ENCODE measurements around the gene DCLK2.

DCLK2 gene

GRCh38 chr4:150205016-150205415, 126.8 kb downstream of the DCLK2 start:
- no peak for DNase-seq (ENCODE audit: low read depth in 1 of 2, low spot score in 1 of 2)

GRCh38 chr4:150206265-150206664, 128.0 kb downstream of the DCLK2 start:
- no peak for DNase-seq (ENCODE audit: low read depth in 1 of 2, low spot score in 1 of 2)

DNA sequence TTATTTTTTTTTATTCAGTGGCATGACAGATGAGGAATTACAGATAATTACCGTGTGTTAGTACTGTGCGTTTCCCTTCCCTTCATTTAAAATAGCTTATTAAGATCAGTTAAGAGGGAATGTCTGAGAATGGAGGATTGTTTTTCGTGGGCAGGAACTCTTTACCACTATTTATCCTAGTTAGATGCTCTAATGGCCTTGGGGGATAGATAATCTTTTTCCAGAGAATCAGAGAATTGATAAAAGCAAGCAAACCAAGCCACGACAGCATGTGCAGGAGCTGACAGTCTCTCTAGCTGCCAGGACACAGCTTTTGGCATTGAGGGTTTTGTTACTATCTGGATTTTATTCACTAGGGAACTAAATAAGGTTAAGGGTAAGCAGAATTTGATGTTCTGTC, 128.7 kb downstream of the DCLK2 start:
- DNase-seq (ENCODE audit: low read depth in 1 of 2, low spot score in 1 of 2), result no peak

GRCh38 chr4:150207871-150208270, 129.6 kb downstream of the DCLK2 start:
- DNase-seq (ENCODE audit: low read depth in 1 of 2, low spot score in 1 of 2), result no peak

DNA sequence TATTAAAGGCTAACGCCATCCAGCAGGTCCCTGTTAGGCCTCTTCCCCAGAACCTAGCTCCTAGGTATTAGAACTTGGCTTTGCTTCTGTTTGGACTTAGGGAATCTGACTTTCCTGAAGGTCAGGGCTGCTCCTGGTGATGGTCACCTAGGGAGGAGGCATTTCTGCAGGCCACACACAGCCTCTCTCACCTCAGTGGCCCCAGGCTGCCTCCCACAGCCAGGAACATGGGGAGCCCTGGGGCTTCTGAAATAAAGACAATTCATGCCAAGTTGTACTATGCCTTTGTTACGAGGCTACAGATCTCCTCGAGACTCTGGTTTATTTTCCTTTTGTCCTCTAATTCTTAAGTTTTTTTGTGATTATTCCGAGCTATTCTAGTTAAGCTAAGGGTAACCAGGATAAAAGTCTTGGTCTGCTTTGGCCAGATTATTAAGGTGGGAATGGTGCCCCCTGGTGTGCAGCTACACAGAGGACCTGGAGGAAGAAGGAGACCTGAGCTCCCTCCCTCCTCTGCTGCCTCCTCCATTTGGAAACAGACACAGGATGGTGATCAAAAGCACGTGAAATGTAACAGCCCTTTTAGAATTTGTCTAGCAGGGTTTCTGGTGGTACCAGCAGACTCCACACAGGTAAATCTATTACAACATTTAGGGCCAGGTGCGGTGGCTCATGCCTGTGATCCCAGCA, 131.0 kb downstream of the DCLK2 start:
- no peak for DNase-seq (ENCODE audit: low read depth in 1 of 2, low spot score in 1 of 2)

DNA sequence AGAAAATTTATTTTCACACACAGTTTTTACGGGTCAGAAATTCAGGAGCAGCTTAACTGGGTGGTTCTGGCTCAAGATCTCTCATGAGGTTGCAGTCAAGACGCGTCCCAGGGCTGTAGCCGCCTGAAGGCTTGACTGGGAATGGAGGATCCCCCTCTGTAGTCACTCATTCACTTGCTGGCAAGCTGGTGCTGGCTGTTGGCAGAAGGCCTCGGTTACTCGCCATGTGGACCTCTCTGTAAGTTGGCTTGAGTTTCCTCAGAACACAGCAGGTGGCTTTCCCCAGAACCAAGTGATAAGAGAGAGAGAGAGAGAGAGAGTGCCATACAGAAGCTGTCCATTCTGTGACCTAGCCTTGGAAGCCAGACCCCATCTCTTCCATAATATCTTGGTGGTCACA, 132.8 kb downstream of the DCLK2 start:
- DNase-seq (ENCODE audit: low read depth in 1 of 2, low spot score in 1 of 2), result no peak

GRCh38 chr4:150211799-150212445, 133.7 kb downstream of the DCLK2 start:
- no peak for DNase-seq (ENCODE audit: low read depth in 1 of 2, low spot score in 1 of 2)

DNA sequence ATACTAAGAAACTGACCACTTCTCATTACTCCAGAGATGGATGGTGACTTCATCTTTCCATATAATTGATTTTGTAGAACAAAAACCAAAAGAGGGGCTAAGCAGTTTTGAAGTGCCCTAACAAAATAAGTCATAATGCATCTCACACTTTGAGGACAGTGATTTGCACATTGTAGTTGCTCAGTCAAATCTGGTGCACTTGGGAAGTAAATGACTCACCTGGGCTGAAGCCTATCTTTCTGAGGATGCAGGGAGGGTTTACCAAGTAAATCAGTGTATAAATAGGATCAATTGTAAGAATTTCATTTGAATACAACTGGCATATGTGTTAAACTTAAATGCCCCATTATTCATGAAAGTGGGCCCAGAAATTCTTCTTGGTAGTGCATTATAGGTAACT, 134.2 kb downstream of the DCLK2 start:
- DNase-seq (ENCODE audit: low read depth in 1 of 2, low spot score in 1 of 2), result no peak

- no peak for DNase-seq (ENCODE audit: low read depth in 1 of 2, low spot score in 1 of 2)
Measured at GRCh38 chr4:150212927-150213326, 134.7 kb downstream of the DCLK2 start.

DNA sequence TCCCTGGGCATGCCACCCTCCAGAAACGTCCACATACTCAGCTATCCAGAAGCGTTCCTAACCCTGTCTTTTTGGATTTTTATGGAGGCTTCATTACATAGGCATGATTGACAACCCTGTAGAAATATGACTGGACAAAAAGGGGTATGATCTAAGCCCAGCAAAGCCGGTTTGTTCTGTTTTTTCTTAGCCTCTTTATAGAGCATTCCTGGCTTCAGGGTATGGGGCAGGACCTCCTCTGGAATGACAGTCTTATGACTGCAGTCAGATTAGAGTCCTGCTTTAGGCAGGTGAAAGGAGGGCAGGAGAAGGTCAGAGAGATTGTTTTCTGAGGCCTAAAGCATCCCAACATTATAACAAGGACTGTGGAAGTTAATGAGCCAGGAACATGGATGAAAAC, 137.4 kb downstream of the DCLK2 start:
- DNase-seq (ENCODE audit: low read depth in 1 of 2, low spot score in 1 of 2), result no peak

GRCh38 chr4:150216726-150217125, 138.5 kb downstream of the DCLK2 start:
- DNase-seq (ENCODE audit: low read depth in 1 of 2, low spot score in 1 of 2), result no peak

GRCh38 chr4:150217192-150217591, 138.9 kb downstream of the DCLK2 start:
- no peak for DNase-seq (ENCODE audit: low read depth in 1 of 2, low spot score in 1 of 2)

GRCh38 chr4:150217808-150218207, 139.6 kb downstream of the DCLK2 start:
- DNase-seq (ENCODE audit: low read depth in 1 of 2, low spot score in 1 of 2), result no peak

- no peak for DNase-seq (ENCODE audit: low read depth in 1 of 2, low spot score in 1 of 2)
Measured at GRCh38 chr4:150218447-150218846, 140.2 kb downstream of the DCLK2 start.

GRCh38 chr4:150219841-150220240, 141.6 kb downstream of the DCLK2 start:
- no peak for DNase-seq (ENCODE audit: low read depth in 1 of 2, low spot score in 1 of 2)

- no peak for DNase-seq (ENCODE audit: low read depth in 1 of 2, low spot score in 1 of 2)
Measured at GRCh38 chr4:150224896-150225591, 146.8 kb downstream of the DCLK2 start.

DNA sequence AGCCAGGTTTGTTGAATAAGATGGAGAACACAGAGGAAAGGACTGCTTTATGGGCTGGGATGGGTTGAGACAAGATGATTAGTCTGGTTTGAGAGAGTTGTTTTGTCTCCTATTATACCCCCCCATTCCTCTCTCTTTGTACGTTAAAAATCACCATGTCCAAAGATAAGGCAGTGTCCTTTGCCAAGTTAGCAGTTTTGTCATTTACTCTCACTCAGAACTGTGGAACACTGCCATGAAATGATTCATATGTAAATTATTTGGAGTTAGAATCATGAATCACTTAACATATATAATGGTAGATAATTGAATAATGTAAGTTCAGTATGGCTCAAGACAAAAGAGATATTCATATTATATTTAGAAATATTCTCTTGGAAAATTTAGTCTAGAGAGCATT, 151.3 kb downstream of the DCLK2 start:
- no peak for DNase-seq (ENCODE audit: low read depth in 1 of 2, low spot score in 1 of 2)

DNA sequence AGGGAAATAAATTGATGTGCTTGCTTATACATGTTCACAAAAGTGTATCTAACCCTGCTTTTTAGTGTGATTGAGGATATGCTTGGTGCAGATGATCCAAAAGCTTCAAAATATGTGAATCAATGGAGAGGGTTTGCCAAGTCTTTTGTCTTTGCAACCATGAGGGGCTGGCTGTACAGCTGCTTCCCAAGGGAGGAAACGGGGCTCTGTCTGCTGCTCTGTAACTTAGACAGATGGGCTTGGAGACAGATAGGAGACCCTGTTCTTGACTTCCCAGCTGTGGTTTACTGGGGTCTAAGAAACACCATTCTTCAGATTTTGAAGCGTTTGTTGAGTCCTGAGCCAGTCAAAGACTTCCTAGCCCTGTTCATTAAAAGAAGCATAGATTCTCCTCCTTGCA, 152.3 kb downstream of the DCLK2 start:
- DNase-seq (ENCODE audit: low read depth in 1 of 2, low spot score in 1 of 2), result no peak

DNA sequence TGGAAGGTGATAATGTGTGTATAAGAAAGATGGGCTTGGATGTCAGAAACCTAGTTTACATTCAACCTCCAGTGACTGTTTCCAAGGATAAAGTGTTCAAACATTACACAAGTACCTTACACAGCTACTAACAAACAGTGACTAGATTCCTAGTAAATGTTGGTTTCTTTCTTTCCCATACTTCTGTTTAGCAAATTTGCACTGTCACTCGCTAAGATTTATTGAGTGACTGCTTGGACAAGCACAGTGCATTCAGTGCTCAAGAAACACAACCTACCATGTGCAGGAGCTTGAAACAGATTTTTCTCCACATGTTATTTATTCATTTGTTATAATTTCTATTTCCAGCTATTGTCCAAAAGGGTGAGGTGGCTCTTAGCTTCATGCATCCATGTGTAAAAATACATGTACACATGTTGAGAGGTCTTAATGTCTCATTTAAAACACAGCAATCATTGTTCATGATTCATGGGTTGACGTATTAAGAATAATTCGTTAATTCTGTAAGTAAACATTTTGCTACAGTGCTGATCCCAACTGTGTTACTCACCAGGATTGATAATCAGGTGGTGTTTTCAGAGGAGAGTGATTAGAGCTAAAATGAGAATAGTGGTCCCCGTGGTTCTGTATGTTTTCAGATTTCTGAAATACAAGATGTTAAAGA, 153.0 kb downstream of the DCLK2 start:
- no peak for DNase-seq (ENCODE audit: low read depth in 1 of 2, low spot score in 1 of 2)

GRCh38 chr4:150232029-150232428, 153.8 kb downstream of the DCLK2 start:
- no peak for DNase-seq (ENCODE audit: low read depth in 1 of 2, low spot score in 1 of 2)

GRCh38 chr4:150234246-150234645, 156.0 kb downstream of the DCLK2 start:
- DNase-seq (ENCODE audit: low read depth in 1 of 2, low spot score in 1 of 2), result no peak

- no peak for DNase-seq (ENCODE audit: low read depth in 1 of 2, low spot score in 1 of 2)
Measured at GRCh38 chr4:150235317-150235716, 157.1 kb downstream of the DCLK2 start.

All from activated CD4-positive, alpha-beta T cell treated with anti-CD3 and anti-CD28 coated beads, Interleukin-2, amount 50 U/mL, for 24 hours (primary cell).